SK-N-SH (cell line): Measurements from ENCODE around the gene MIPOL1. TPM values are rescaled to one million over a fixed set of nuclear protein-coding genes. Genes with fewer than 3 reads are reported as not detected.
A peak's percentile ranks its signal among the peaks of the same experiment; 100 is the strongest.

Experiments
- CTCF ChIA-PET: fragments of 300-600, 350-600 bp; formaldehyde crosslinking; extraction: SDS; loops from one replicate; lab custom pipeline; 2021; lab: Yijun Ruan, JAX
- POLR2A ChIA-PET: fragments of 350-600 bp; sonication (Branson Sonifier 250); formaldehyde crosslinking; extraction: SDS; loops from one replicate; lab custom pipeline; 2020; ENCODE audit warnings: antibody characterized with exemption, inconsistent platforms; lab: Yijun Ruan, JAX
- DNase-seq: peaks from one replicate; pipeline ENCODE4 v3.0.0; 2012
- H2AFZ ChIP-seq: fragments of 200-600 bp; sonication (generic); 2 replicates; pipeline ENCODE4 v1.8.1; 2016; ENCODE audit warnings: antibody characterized with exemption, mild to moderate bottlenecking, low read depth
- H3F3A ChIP-seq: fragments of 200-600 bp; sonication (generic); replicated peaks from 2 replicates; pipeline ENCODE3; 2016; ENCODE audit warnings: antibody characterized with exemption, mild to moderate bottlenecking; ENCODE audit not compliant: insufficient read depth
- H3K27ac ChIP-seq, 2 experiments: fragments of 200-500 bp in 1 of 2; fragments of 200-600 bp in 1 of 2; sonication (Bioruptor generic) in 1 of 2; sonication (generic), shearing (Covaris generic) in 1 of 2; 2 replicates each; pipeline versions ENCODE4 v1.5.1 to v1.6.1; 2014 to 2016; ENCODE audit warnings: low read depth in 2 of 2, inconsistent platforms in 1 of 2, low read length in 1 of 2, mild to moderate bottlenecking in 1 of 2, mixed read lengths in 1 of 2
- H3K27me3 ChIP-seq: fragments of 200-600 bp; sonication (generic), shearing (Covaris generic); 2 replicates; pipeline ENCODE4 v1.6.1; 2016; ENCODE audit warnings: mixed run types; ENCODE audit not compliant: insufficient read depth
- H3K36me3 ChIP-seq, 2 experiments: fragments of 200-500 bp in 1 of 2; fragments of 200-600 bp in 1 of 2; sonication (Bioruptor generic) in 1 of 2; sonication (generic) in 1 of 2; replicated peaks in 1 of 2; 2 replicates each; pipeline versions ENCODE3 to v1.5.1; 2014 to 2016; ENCODE audit warnings: low read length in 1 of 2, mild to moderate bottlenecking in 1 of 2; ENCODE audit not compliant: insufficient read depth in 2 of 2, control insufficient read depth in 1 of 2
- H3K4me1 ChIP-seq, 2 experiments: fragments of 200-500 bp in 1 of 2; fragments of 200-600 bp in 1 of 2; sonication (Bioruptor generic) in 1 of 2; sonication (generic), shearing (Covaris generic) in 1 of 2; 2 replicates each; pipeline versions ENCODE4 v1.5.1 to v1.6.1; 2014 to 2016; ENCODE audit warnings: low read depth in 1 of 2, low read length in 1 of 2, mixed run types in 1 of 2; ENCODE audit not compliant: insufficient read depth in 2 of 2, control insufficient read depth in 1 of 2
- H3K4me2 ChIP-seq: fragments of 200-600 bp; sonication (generic), shearing (Covaris generic); 2 replicates; pipeline ENCODE4 v1.6.1; 2017; ENCODE audit warnings: mixed run types
- H3K4me3 ChIP-seq, 2 experiments: fragments of 200-500 bp in 1 of 2; fragments of 200-600 bp in 1 of 2; sonication (Bioruptor generic) in 1 of 2; sonication (generic), shearing (Covaris generic) in 1 of 2; 2 replicates each; pipeline versions ENCODE4 v1.5.1 to v1.8.1; 2014 to 2016; ENCODE audit warnings: low read depth in 2 of 2, inconsistent platforms in 1 of 2, low read length in 1 of 2, mild to moderate bottlenecking in 1 of 2, mixed read lengths in 1 of 2, moderate library complexity in 1 of 2
- H3K79me2 ChIP-seq: fragments of 200-600 bp; sonication (generic); 2 replicates; pipeline ENCODE4 v1.8.1; 2017; ENCODE audit warnings: mild to moderate bottlenecking; ENCODE audit not compliant: insufficient read depth
- H3K9ac ChIP-seq: fragments of 200-600 bp; sonication (generic); 2 replicates; pipeline ENCODE4 v1.6.1; 2017; ENCODE audit warnings: mixed run types
- H3K9me2 ChIP-seq: fragments of 200-600 bp; sonication (generic); 2 replicates; pipeline ENCODE4 v1.6.1; 2017; ENCODE audit warnings: mixed run types
- H3K9me3 ChIP-seq: fragments of 200-600 bp; sonication (generic); 2 replicates; pipeline ENCODE4 v1.6.1; 2017; ENCODE audit warnings: mixed run types, mild to moderate bottlenecking, moderate library complexity
- H4K20me1 ChIP-seq: fragments of 200-600 bp; sonication (generic); 2 replicates; pipeline ENCODE4 v1.6.1; 2017; ENCODE audit warnings: mild to moderate bottlenecking, mixed run types; ENCODE audit not compliant: insufficient read depth
- CHD2 ChIP-seq: fragments of 150-350 bp; IDR thresholded peaks from 2 replicates; pipeline ENCODE4 v1.6.1; 2018; ENCODE audit warnings: low read length; ENCODE audit not compliant: partially characterized antibody
- CTCF ChIP-seq: fragments of 200-600 bp; sonication (generic); IDR thresholded peaks from 2 replicates; pipeline ENCODE4 v1.6.1; 2017; ENCODE audit warnings: antibody characterized with exemption, mild to moderate bottlenecking, moderate library complexity
- ELF1 ChIP-seq: IDR thresholded peaks from 2 replicates; pipeline ENCODE4 v1.4.0; 2012
- EP300 ChIP-seq, 2 experiments: IDR thresholded peaks; 2 replicates each; pipeline versions ENCODE4 v1.4.0 to v1.6.1; 2012; ENCODE audit warnings: borderline replicate concordance in 1 of 2, low read depth in 1 of 2, low read length in 1 of 2
- FOSL2 ChIP-seq: IDR thresholded peaks from 2 replicates; pipeline ENCODE4 v1.4.0; 2012; ENCODE audit warnings: low read depth, mild to moderate bottlenecking, moderate library complexity, borderline replicate concordance
- IRF3 ChIP-seq: fragments of 150-350 bp; IDR thresholded peaks from 2 replicates; pipeline ENCODE4 v1.6.1; 2016; ENCODE audit warnings: mild to moderate bottlenecking, low read depth, low read length
- MAX ChIP-seq: IDR thresholded peaks from 2 replicates; pipeline ENCODE4 v1.4.0; 2012; ENCODE audit warnings: low read depth
- MEF2A ChIP-seq: IDR thresholded peaks from 2 replicates; pipeline ENCODE4 v1.4.0; 2012; ENCODE audit warnings: low read depth, borderline replicate concordance
- NRF1 ChIP-seq: IDR thresholded peaks from 2 replicates; pipeline ENCODE4 v1.6.1; 2012; ENCODE audit warnings: low read depth, mild to moderate bottlenecking, low read length
- POLR2AphosphoS5 ChIP-seq: IDR thresholded peaks from 2 replicates; pipeline ENCODE4 v1.6.1; 2012; ENCODE audit warnings: low read depth, low read length
- RCOR1 ChIP-seq: fragments of 150-350 bp; IDR thresholded peaks from 2 replicates; pipeline ENCODE4 v1.6.1; 2017; ENCODE audit warnings: antibody characterized with exemption, low read length
- SIN3A ChIP-seq: IDR thresholded peaks from 2 replicates; pipeline ENCODE4 v1.6.1; 2012; ENCODE audit warnings: low read depth, mild to moderate bottlenecking, low read length, moderate library complexity, borderline replicate concordance
- SMC3 ChIP-seq: IDR thresholded peaks from 2 replicates; pipeline ENCODE4 v1.6.1; 2012; ENCODE audit warnings: low read depth, low read length, improper control_type of control experiment
- USF2 ChIP-seq: fragments of 150-350 bp; IDR thresholded peaks from 2 replicates; pipeline ENCODE4 v1.6.1; 2017; ENCODE audit warnings: antibody characterized with exemption, low read length, low read depth, borderline replicate concordance
- YY1 ChIP-seq: IDR thresholded peaks from 2 replicates; pipeline ENCODE4 v1.4.0; 2012; ENCODE audit warnings: low read depth, mild to moderate bottlenecking
- WGBS: methylation state at CpG from one replicate; pipeline ENCODE4 v1.1.6; 2017; ENCODE audit warnings: low lambda C conversion rate; 5-methylcytosine and 5-hydroxymethylcytosine counted together
- polyA plus RNA-seq, 3 experiments: library from polyadenylated mRNA; depleted of rRNA; stranded (reverse); fragments of >200 nt; gene quantifications; 2 replicates each; pipeline ENCODE4 v1.2.3, GENCODE V29; 2012

MIPOL1 gene
- polyA plus RNA-seq, 1 of the 3 experiments (the other 2 are of a cell fraction), result 0.23 TPM

GRCh38 chr14:37330910-37331309 is 133.2 kb downstream of the MIPOL1 start:
- CTCF ChIA-PET, result no interaction called here

GRCh38 chr14:37340353-37340752 is 142.6 kb downstream of the MIPOL1 start:
- TF ChIP-seq CHD2 (no peak), SMC3 (no peak), CTCF (peak; percentile 12; the same call in 1 of the 2 replicates)
- no peak overlapping the region for H3K9ac ChIP-seq
- H4K20me1 ChIP-seq, result no peaks in the 10 kb centered on the region
- ChIA-PET POLR2A (no interaction called here), CTCF (no interaction called here)
- H3K27ac ChIP-seq, result no peak overlapping the region
- no peaks in the 10 kb centered on the region for H3F3A ChIP-seq
- no peak overlapping the region for H3K4me2 ChIP-seq
- H2AFZ ChIP-seq, result no peak overlapping the region
- no peaks in the 10 kb centered on the region for H3K27me3 ChIP-seq
- H3K36me3 ChIP-seq, result no peaks in the 10 kb centered on the region
- H3K79me2 ChIP-seq, result no peaks in the 10 kb centered on the region
- no peaks in the 10 kb centered on the region for H3K9me3 ChIP-seq
- 18% methylated on average over 4 of the region's 4 CpGs for WGBS
- H3K9me2 ChIP-seq, result no peaks in the 10 kb centered on the region
- H3K4me3 ChIP-seq, result no peak overlapping the region
- DNase-seq, result no peak
- no peaks in the 10 kb centered on the region for H3K4me1 ChIP-seq

More at GRCh38 chr14:37330910-37331309, 133.2 kb downstream of the MIPOL1 start:
- no peak overlapping the region for H3K27ac ChIP-seq
- H4K20me1 ChIP-seq, result no peaks in the 10 kb centered on the region
- POLR2A ChIA-PET, result no interaction called here
- no peaks in the 10 kb centered on the region for H3K79me2 ChIP-seq
- H3K9me2 ChIP-seq, result no peaks in the 10 kb centered on the region
- no peak for DNase-seq
- H3K36me3 ChIP-seq, result no peaks in the 10 kb centered on the region
- no peak overlapping the region for H3K9ac ChIP-seq
- no peak overlapping the region for H3K4me3 ChIP-seq
- TF ChIP-seq USF2 (no peak), SIN3A (no peak), MAX (no peak)
- no peak overlapping the region for H3K4me2 ChIP-seq
- no peaks in the 10 kb centered on the region for H3K27me3 ChIP-seq
- H2AFZ ChIP-seq, result no peak overlapping the region
- no peaks in the 10 kb centered on the region for H3K4me1 ChIP-seq
- H3K9me3 ChIP-seq, result no peaks in the 10 kb centered on the region
- H3F3A ChIP-seq, result no peaks in the 10 kb centered on the region

- Histone ChIP-seq H3K9me2 (no peaks in the 10 kb centered on the region), H2AFZ (no peak overlapping the region), H3K27ac (no peak overlapping the region), H3K9ac (no peak overlapping the region), H3K4me3 (no peak overlapping the region), H3K4me1 (no peaks in the 10 kb centered on the region), H3K79me2 (no peaks in the 10 kb centered on the region), H3K9me3 (no peaks in the 10 kb centered on the region), H4K20me1 (no peaks in the 10 kb centered on the region), H3K4me2 (no peak overlapping the region), H3K36me3 (no peaks in the 10 kb centered on the region), H3K27me3 (no peaks in the 10 kb centered on the region), H3F3A (no peaks in the 10 kb centered on the region)
- POLR2A ChIA-PET, result no interaction called here
- WGBS, result 15% methylated on average over 3 of the region's 3 CpGs
- no peak for DNase-seq
- CTCF ChIA-PET, result no interaction called here
- TF ChIP-seq EP300 (IDR thresholded peaks at IDR 0.05; ENCODE audit: borderline replicate concordance in 1 of 2, low read depth in 1 of 2, low read length in 1 of 2), result no peak
- TF ChIP-seq POLR2AphosphoS5, result no peak
- no peak for TF ChIP-seq YY1
- TF ChIP-seq CTCF, result no peak
- TF ChIP-seq SMC3, result no peak
- TF ChIP-seq MEF2A, result no peak
- TF ChIP-seq IRF3, result no peak
- TF ChIP-seq RCOR1, result no peak
- no peak for TF ChIP-seq SIN3A
- TF ChIP-seq NRF1, result no peak
- TF ChIP-seq FOSL2, result no peak
- no peak for TF ChIP-seq ELF1
Observed at GRCh38 chr14:37343307-37344094, 145.8 kb downstream of the MIPOL1 start.
